GM12865 (cell line): Measurements from ENCODE around the gene SLC40A1.

ENCODE experiments used
- DNase-seq: peaks from one replicate; pipeline ENCODE4 v3.0.0; 2010; ENCODE audit warnings: low read depth
- H3K4me3 ChIP-seq: 2 replicates; pipeline ENCODE4 v1.5.1; 2011; ENCODE audit warnings: mild to moderate bottlenecking, low read depth, low read length, control low read depth
- CTCF ChIP-seq: IDR thresholded peaks from 2 replicates; pipeline ENCODE4 v1.5.1; 2011; ENCODE audit warnings: low read length, control low read depth, low read depth, inconsistent platforms; ENCODE audit not compliant: insufficient read depth; ENCODE audit errors: missing control alignments

Gene SLC40A1

GRCh38 chr2:189549449-189549832 is 31.1 kb downstream of the SLC40A1 start:
- DNase-seq, result no peak
- TF ChIP-seq CTCF, result no peak
- no peak overlapping the region for H3K4me3 ChIP-seq

GRCh38 chr2:189548666-189549448 is 31.7 kb downstream of the SLC40A1 start:
- DNase-seq, result no peak
- TF ChIP-seq CTCF, result no peak
- H3K4me3 ChIP-seq, result no peak overlapping the region

GRCh38 chr2:189545418-189545817 is 35.2 kb downstream of the SLC40A1 start:
- no peak for DNase-seq
- TF ChIP-seq CTCF, result no peak
- H3K4me3 ChIP-seq, result no peak overlapping the region

- no peak overlapping the region for H3K4me3 ChIP-seq
Observed at GRCh38 chr2:189544318-189545042, 36.1 kb downstream of the SLC40A1 start.

GRCh38 chr2:189543367-189543766 is 37.2 kb downstream of the SLC40A1 start:
- H3K4me3 ChIP-seq, result no peak overlapping the region
- DNase-seq, result no peak
- TF ChIP-seq CTCF, result no peak

More at GRCh38 chr2:189544318-189545042, 36.1 kb downstream of the SLC40A1 start:
- DNase-seq, result no peak
- TF ChIP-seq CTCF, result no peak

- H3K4me3 ChIP-seq, result no peak overlapping the region
- TF ChIP-seq CTCF, result no peak
- DNase-seq, result no peak
Observed at GRCh38 chr2:189542145-189542882, 38.3 kb downstream of the SLC40A1 start.
